ENCODE measurements around the gene CEND1. TPM values are rescaled to one million over a fixed set of nuclear protein-coding genes. Genes with fewer than 3 reads are reported as not detected.

CEND1 gene
- total RNA-seq, 1 experiment from 2014 or later: 2.7 TPM

DNA sequence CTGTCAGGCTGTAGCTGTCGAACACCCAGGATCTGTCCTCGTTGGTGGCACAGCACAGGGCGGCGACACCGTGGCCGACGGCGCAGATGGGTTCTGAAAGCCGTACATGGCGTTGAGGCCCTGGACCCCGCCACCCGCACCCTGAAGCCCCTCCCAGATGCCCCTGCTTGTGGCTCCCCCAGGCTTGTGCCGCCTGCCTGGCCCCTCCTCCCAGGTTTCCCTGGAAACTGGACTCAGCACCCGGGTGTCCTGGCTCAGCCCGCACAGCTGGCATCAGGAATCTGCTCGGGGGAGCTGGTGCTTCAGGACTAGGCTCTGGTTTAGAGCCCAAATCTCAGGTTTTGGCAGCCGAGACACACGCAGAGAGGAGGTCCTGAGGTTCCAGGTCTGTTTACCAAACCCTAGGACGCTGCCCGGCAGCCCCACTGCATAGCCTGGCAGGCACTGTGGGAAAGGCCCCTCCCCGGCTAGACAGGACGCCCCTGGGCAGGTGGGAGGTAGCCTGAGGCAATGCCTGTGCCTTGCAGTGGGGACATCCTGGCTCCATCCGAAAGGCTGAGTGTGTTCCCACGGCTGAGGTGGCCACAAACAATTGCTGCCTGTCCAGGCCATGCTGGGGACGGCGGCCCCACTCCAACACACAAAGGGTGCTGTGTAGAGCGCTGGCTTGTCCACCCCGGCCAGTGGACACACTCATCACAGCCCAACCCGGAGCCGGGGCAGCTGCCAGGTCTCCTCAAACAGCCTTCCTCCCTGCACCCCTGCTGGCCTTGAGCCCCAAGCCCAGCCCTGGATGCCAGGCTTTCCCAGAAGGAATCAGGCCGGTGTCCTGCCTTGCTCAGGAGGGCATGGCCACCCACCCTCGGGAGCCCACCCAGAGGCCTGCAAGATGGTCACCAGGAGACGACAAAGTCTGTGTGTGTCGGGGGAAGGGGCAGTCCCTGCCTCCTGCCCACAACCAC is 17.2 kb downstream of the CEND1 start:
- CTCF ChIA-PET: interaction anchor here (1.4 kb wide), 1 partner anchor 11 kb away, joined by 3 read pairs; no protein-coding TSS in a partner anchor
- Mint-ChIP-seq H3K4me1 (peaks cover 11% of the 10 kb centered on the region), H3K4me3 (no peak overlapping the region), H3K9me3 (no peaks in the 10 kb centered on the region), H3K27ac (no peak overlapping the region), H3K27me3 (ENCODE audit: low read depth) (no peaks in the 10 kb centered on the region), H3K36me3 (peaks cover 9% of the 10 kb centered on the region; the same call in 1 of the 2 replicates)
- peak; percentile 12 for DNase-seq (ENCODE audit: low spot score)
- ATAC-seq: no peak
- TF ChIP-seq SMAD3 (CRISPR knock-in tag; IDR thresholded peaks at IDR 0.05; ENCODE audit: borderline replicate concordance) (no peak), CREM (CRISPR knock-in tag; IDR thresholded peaks at IDR 0.05) (no peak), MXD4 (CRISPR knock-in tag; IDR thresholded peaks at IDR 0.05; ENCODE audit: borderline replicate concordance) (no peak), ZNF232 (CRISPR knock-in tag; IDR thresholded peaks at IDR 0.05) (no peak), ELF4 (CRISPR knock-in tag; IDR thresholded peaks at IDR 0.05; ENCODE audit: low read depth) (no peak), NFE2L1 (CRISPR knock-in tag; IDR thresholded peaks at IDR 0.05) (no peak), SMAD4 (CRISPR knock-in tag; IDR thresholded peaks at IDR 0.05) (no peak), ETV6 (CRISPR knock-in tag; IDR thresholded peaks at IDR 0.05) (no peak), ZBTB21 (CRISPR knock-in tag; IDR thresholded peaks at IDR 0.05; ENCODE audit: borderline replicate concordance) (no peak), CREB1 (CRISPR knock-in tag; IDR thresholded peaks at IDR 0.05) (no peak), ZNF423 (CRISPR knock-in tag; IDR thresholded peaks at IDR 0.05) (no peak), ZNF138 (CRISPR knock-in tag; conservative IDR thresholded peaks at IDR 0.05) (no peak), IRF2 (CRISPR knock-in tag; IDR thresholded peaks at IDR 0.05; ENCODE audit: borderline replicate concordance, low read depth) (no peak)
- TF ChIP-seq, protein P1, sequence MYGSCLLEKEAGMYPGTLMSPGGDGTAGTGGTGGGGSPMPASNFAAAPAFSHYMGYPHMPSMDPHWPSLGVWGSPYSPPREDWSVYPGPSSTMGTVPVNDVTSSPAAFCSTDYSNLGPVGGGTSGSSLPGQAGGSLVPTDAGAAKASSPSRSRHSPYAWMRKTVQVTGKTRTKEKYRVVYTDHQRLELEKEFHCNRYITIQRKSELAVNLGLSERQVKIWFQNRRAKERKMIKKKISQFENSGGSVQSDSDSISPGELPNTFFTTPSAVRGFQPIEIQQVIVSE (CRISPR knock-in tag; IDR thresholded peaks at IDR 0.05; ENCODE audit: borderline replicate concordance): no peak
- TF ChIP-seq, protein P2, sequence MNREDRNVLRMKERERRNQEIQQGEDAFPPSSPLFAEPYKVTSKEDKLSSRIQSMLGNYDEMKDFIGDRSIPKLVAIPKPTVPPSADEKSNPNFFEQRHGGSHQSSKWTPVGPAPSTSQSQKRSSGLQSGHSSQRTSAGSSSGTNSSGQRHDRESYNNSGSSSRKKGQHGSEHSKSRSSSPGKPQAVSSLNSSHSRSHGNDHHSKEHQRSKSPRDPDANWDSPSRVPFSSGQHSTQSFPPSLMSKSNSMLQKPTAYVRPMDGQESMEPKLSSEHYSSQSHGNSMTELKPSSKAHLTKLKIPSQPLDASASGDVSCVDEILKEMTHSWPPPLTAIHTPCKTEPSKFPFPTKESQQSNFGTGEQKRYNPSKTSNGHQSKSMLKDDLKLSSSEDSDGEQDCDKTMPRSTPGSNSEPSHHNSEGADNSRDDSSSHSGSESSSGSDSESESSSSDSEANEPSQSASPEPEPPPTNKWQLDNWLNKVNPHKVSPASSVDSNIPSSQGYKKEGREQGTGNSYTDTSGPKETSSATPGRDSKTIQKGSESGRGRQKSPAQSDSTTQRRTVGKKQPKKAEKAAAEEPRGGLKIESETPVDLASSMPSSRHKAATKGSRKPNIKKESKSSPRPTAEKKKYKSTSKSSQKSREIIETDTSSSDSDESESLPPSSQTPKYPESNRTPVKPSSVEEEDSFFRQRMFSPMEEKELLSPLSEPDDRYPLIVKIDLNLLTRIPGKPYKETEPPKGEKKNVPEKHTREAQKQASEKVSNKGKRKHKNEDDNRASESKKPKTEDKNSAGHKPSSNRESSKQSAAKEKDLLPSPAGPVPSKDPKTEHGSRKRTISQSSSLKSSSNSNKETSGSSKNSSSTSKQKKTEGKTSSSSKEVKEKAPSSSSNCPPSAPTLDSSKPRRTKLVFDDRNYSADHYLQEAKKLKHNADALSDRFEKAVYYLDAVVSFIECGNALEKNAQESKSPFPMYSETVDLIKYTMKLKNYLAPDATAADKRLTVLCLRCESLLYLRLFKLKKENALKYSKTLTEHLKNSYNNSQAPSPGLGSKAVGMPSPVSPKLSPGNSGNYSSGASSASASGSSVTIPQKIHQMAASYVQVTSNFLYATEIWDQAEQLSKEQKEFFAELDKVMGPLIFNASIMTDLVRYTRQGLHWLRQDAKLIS (CRISPR knock-in tag; IDR thresholded peaks at IDR 0.05; ENCODE audit: borderline replicate concordance): no peak
- TF ChIP-seq, protein P3, sequence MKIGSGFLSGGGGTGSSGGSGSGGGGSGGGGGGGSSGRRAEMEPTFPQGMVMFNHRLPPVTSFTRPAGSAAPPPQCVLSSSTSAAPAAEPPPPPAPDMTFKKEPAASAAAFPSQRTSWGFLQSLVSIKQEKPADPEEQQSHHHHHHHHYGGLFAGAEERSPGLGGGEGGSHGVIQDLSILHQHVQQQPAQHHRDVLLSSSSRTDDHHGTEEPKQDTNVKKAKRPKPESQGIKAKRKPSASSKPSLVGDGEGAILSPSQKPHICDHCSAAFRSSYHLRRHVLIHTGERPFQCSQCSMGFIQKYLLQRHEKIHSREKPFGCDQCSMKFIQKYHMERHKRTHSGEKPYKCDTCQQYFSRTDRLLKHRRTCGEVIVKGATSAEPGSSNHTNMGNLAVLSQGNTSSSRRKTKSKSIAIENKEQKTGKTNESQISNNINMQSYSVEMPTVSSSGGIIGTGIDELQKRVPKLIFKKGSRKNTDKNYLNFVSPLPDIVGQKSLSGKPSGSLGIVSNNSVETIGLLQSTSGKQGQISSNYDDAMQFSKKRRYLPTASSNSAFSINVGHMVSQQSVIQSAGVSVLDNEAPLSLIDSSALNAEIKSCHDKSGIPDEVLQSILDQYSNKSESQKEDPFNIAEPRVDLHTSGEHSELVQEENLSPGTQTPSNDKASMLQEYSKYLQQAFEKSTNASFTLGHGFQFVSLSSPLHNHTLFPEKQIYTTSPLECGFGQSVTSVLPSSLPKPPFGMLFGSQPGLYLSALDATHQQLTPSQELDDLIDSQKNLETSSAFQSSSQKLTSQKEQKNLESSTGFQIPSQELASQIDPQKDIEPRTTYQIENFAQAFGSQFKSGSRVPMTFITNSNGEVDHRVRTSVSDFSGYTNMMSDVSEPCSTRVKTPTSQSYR (CRISPR knock-in tag; IDR thresholded peaks at IDR 0.05): no peak
- TF ChIP-seq, protein P4, sequence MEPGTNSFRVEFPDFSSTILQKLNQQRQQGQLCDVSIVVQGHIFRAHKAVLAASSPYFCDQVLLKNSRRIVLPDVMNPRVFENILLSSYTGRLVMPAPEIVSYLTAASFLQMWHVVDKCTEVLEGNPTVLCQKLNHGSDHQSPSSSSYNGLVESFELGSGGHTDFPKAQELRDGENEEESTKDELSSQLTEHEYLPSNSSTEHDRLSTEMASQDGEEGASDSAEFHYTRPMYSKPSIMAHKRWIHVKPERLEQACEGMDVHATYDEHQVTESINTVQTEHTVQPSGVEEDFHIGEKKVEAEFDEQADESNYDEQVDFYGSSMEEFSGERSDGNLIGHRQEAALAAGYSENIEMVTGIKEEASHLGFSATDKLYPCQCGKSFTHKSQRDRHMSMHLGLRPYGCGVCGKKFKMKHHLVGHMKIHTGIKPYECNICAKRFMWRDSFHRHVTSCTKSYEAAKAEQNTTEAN (CRISPR knock-in tag; IDR thresholded peaks at IDR 0.05): no peak
- TF ChIP-seq, protein P5, sequence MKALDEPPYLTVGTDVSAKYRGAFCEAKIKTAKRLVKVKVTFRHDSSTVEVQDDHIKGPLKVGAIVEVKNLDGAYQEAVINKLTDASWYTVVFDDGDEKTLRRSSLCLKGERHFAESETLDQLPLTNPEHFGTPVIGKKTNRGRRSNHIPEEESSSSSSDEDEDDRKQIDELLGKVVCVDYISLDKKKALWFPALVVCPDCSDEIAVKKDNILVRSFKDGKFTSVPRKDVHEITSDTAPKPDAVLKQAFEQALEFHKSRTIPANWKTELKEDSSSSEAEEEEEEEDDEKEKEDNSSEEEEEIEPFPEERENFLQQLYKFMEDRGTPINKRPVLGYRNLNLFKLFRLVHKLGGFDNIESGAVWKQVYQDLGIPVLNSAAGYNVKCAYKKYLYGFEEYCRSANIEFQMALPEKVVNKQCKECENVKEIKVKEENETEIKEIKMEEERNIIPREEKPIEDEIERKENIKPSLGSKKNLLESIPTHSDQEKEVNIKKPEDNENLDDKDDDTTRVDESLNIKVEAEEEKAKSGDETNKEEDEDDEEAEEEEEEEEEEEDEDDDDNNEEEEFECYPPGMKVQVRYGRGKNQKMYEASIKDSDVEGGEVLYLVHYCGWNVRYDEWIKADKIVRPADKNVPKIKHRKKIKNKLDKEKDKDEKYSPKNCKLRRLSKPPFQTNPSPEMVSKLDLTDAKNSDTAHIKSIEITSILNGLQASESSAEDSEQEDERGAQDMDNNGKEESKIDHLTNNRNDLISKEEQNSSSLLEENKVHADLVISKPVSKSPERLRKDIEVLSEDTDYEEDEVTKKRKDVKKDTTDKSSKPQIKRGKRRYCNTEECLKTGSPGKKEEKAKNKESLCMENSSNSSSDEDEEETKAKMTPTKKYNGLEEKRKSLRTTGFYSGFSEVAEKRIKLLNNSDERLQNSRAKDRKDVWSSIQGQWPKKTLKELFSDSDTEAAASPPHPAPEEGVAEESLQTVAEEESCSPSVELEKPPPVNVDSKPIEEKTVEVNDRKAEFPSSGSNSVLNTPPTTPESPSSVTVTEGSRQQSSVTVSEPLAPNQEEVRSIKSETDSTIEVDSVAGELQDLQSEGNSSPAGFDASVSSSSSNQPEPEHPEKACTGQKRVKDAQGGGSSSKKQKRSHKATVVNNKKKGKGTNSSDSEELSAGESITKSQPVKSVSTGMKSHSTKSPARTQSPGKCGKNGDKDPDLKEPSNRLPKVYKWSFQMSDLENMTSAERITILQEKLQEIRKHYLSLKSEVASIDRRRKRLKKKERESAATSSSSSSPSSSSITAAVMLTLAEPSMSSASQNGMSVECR (CRISPR knock-in tag; IDR thresholded peaks at IDR 0.05; ENCODE audit: borderline replicate concordance): no peak
- POLR2A ChIA-PET: no interaction called here

All from WTC11 (cell line).